Activated CD4-positive, alpha-beta T cell treated with anti-CD3 and anti-CD28 coated beads, Interleukin-2, amount 50 U/mL, for 4 hours (primary cell): ENCODE measurements around the gene RNF208.
A peak's percentile ranks its signal among the peaks of the same experiment; 100 is the strongest.

ENCODE experiments used
- DNase-seq, 2 experiments: peaks; one replicate each; pipeline ENCODE4 v3.0.0-alpha.2; 2020

RNF208 gene

DNA sequence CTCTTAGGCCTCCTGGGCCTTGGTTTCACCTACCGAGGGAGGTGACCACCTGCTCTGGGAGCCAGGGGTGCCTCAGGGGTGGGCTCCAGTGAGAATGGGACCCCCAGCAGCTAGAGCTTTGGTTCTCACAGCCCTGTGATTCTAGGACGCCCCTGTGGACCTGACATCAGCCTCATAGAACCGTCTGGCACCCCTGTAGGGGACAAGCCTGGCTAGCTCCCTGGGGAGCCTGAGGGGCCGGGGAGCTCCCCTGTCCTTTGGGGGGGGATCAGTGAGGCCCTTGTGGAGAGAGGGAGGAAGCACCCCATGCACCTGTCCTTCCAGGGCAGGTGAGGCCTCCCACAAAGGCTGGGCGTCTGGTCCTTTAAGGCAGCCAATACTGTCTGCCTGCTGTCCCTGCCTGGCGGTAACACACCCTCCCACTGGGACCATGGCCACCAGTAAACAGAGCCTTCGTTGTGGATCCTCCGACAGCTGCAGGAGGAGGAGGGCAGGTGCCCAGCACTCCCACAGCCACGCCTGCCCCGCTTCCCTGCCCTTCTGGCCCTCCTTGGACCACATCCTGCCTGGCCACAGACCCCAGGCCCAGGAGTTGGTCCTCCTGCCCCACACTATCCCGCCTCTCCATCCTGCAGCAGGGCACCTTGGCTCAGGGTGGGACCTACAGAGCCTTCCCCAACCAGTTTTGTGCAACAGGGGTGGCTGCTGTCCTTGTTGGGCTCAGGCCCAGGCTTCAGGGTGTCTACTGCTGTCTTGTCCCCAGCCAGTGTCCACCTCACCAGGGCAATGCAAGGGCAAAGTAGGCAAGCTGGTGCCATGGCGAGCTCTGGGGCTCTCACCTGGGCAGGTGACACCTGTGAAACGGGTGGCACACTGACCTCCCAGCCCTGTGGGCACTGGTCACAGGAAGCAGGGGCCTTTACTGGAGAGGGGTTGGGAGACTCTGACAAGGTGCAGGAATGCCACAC, 16.0 kb upstream of the RNF208 start:
- DNase-seq, result no peak

GRCh38 chr9:137236936-137237421, 14.9 kb upstream of the RNF208 start:
- DNase-seq, result no peak

- peak; percentile 89 to 91 for DNase-seq
These were observed 14.3 kb upstream of the RNF208 start for GRCh38 chr9:137236238-137236935.

GRCh38 chr9:137235424-137236237, 13.6 kb upstream of the RNF208 start:
- no peak for DNase-seq

GRCh38 chr9:137234758-137235423, 12.9 kb upstream of the RNF208 start:
- DNase-seq, result no peak

GRCh38 chr9:137234055-137234697, 12.1 kb upstream of the RNF208 start:
- DNase-seq, result no peak

- DNase-seq, result no peak
These were observed 11.3 kb upstream of the RNF208 start for GRCh38 chr9:137233143-137233980.

GRCh38 chr9:137232510-137232909, 10.5 kb upstream of the RNF208 start:
- no peak for DNase-seq

GRCh38 chr9:137232101-137232500, 10.1 kb upstream of the RNF208 start:
- DNase-seq, result no peak

- no peak for DNase-seq
These were observed 9.5 kb upstream of the RNF208 start for GRCh38 chr9:137231372-137232039.

DNA sequence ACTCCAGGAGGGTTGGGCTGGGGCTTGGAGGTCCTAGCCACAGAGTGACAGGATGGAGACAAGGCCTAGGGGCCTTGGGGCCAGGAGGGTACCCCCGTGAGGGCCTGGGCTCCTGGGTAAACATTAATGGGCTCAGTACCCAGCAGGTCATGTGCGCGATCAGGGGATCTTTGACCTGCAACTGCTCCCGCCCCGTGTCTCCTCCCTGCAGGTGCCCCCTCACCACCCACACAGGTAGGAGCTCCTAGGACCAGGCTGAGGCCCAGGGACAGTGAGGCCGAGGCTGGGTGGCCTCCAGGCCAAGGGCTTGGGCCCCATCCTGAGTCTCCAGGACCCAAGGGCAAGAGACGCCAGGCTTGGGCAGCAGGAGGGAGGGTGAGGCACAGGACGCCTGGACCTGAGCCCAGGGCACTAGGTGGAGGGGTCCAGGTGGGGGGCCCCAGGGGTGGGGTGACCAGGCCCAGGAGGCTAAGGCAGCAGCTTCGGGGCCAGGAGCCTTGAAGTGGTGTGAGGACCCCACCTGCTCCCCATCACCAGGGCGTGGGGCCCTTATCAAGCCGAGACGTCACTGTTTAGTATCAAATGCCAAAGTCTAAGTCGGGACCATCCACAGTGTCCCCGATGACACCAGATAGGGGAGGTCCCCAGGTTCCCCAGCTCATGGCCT, 8.8 kb upstream of the RNF208 start, which contains the start of gene SLC34A3:
Gene SLC34A3 (plus strand): TSS at position 197 of the 667 bp plus-strand sequence. CDS start 802 bp downstream, outside the sequence.
- DNase-seq, result no peak

GRCh38 chr9:137229903-137230704, 8.1 kb upstream of the RNF208 start:
- no peak for DNase-seq

DNA sequence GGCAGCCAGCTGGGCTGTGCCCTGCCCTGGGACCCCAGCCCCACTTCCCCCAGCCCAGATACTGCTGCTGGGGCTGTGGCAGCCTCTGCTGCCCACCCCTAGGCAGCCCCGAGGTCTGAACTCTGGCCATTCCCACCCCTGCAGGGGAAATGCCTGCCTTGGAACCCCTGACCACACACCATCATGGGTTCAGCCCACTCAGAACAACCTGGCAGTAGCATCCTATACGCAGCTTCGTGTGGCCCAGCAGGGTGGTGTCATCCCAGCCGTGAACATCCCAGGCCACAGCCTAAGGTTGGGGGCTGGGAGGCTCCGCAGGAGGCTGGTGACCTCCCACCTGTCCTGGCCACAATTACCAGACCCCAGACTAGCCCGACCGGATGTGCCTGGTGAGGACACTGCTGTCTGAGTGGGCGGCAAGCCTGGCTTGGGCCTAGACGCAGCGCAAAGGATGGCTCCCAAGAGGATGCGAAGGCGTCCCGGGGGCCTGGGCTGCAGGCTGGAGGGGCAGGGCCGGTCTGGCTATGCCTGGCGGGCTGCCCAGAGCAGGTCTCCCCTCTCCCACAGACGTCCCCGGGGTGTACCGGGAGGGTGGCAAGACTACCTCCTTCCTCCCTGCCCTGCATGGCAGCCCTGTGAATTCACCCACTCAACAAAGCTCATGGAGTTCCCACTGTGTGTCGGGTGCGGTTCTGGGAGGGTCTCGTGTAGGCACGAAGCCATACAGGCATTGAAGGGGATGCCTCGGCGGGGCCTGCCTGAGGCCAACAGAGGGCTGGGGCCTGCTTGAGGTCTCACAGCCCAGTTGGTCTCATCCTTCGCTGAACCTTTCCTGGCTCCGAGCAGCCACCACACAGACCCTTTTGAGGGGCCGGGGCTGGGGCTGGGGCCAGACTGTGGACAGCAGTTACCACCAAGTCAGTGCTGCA, 7.2 kb upstream of the RNF208 start:
- DNase-seq, result no peak

DNA sequence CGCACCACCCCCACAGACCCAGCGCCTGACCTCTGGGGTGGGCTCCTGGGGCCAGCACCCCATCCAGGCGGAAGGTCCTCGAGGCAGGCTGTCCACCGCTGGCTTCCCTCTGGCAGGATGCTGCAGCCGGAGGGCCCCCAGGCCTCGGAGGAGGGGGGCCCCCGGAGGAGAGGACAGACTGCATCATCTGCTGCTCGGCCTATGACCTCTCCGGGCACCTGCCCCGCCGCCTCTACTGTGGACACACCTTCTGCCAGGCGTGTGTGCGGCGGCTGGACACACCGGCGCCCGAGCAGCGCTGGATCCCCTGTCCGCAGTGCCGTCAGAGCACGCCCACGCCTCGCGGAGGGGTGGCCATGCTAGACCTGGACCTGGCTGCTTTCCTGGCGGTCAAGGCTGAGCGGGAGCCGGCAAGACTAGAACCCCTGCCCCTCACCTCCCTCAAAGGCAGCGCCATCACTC, 6.5 kb upstream of the RNF208 start:
- no peak for DNase-seq

DNA sequence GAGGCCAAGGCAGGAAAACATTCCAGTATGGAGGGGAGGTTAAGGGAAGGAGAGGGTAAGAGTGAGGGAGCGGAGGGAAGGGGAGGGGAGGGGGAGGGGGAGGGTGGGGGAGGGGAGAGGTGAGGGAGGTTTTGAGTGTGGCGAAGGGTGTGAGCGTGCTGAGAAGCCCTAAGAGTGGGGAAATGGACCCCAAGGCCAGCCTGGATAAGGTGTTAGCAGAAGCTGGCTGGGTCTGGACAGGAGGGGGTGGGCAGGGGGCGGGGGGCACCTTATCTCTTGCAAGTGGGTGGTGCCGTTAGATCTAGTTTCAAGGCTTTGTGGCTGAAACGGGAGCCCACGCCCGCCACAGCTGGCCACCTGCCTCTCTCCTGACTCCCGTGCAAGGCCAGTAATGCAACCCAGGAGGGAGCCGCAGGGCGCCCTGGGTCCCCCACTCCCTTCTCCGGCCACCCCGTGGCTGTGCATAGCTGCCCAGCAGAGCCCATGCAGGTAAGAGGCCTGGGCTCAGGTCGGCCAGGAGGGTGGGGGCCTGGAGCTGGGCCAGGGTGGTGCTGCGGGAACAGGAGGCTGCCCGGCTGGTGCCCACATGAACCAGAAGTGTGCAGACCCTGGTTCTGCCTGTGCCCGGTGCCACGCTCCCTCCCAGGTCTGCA, 5.9 kb upstream of the RNF208 start:
- no peak for DNase-seq

DNA sequence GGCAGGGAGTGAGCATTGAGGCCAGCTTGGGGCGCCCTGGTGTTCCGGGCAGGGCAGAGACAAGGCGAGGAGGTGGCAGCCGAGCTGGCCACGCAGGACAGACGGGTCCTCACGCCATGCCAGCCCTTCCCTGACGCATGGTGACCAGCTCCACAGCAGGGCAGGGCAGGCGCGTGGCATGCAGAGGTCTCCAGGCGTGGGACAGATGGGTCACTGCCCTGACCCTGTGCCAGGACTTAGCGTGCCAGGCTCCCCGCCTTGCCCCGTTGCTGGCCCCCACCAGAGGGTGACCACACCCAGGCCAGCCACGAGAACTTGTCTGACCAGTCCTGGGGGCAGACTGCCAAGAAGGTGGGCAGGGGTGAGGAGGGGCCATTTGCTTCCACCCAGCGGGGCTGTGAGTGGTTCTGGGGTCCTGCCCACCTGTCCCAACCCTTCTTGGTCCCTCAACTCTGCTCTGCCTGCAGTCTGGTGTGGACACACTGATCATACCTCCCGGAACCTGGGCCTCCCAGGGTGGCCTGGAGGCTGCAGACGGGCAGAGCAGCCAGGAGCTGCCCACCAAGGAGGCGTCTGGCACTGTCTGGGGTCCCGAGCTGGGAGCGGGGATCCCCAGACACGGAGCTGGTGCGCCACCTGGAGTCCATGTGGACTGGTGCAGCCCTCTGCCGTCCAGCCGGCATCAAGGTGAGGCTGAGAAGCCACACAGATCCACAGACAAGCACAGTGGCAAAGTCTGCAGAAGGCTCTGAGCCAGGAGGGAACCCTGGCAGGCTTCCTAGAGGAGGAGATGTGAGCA, 5.2 kb upstream of the RNF208 start, which contains the start of gene RNF224:
Gene RNF224 (plus strand): TSS at position 449 of the 799 bp plus-strand sequence. CDS start 834 bp downstream, outside the sequence.
- DNase-seq, result peak; percentile 78 to 79
